ENCODE data around the gene SMIM24. TPM values are rescaled to one million over a fixed set of nuclear protein-coding genes. Genes with fewer than 3 reads are reported as not detected.
"Not testable (repeated sequence)": the region's sequence is repeated elsewhere in the genome, so short reads cannot be mapped to it uniquely, and the experiment has no call there.

SMIM24 gene
- total RNA-seq, 2 experiments from 2014 or later, result 1.6 to 3.8 TPM

DNA sequence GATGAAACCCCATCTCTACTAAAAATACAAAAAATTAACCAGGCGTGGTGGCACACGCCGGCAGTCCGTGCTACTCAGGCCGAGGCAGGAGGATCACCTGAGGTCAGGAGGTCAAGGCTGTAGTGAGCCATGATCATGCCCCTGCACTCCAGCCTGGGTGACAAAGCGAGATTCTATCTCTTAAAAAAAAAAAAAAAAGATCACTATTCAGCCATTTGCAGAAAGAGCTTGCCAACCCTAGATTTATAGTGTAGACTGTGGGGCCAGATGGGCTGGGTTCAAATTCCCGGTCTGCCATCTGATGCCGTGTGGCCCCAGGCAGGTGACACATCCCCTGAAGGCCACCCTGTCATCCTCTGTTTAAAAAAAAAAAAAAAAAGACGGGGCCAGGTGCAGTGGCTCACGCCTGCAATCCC is 28.9 kb downstream of the SMIM24 start:
- intact Hi-C loops (cut with micrococcal nuclease), result no loop called here

GRCh38 chr19:3450796-3451411 is 29.4 kb downstream of the SMIM24 start:
- H3K36me3 Mint-ChIP-seq (ENCODE audit: low read depth), result peaks cover 12% of the 10 kb centered on the region
- no peak for TF ChIP-seq CTCF (IDR thresholded peaks at IDR 0.05)
- ATAC-seq (no peak), DNase-seq (no peak)
- H3K4me3 Mint-ChIP-seq, result no peak overlapping the region
- ChIA-PET CTCF (interaction anchor here (1.3 kb wide), 1 partner anchor 22 kb away, joined by 3 read pairs; no protein-coding TSS in a partner anchor), POLR2A (interaction anchor here (1.9 kb wide), 1 partner anchor 18 kb away, joined by 5 read pairs; no protein-coding TSS in a partner anchor)
- H3K27ac Mint-ChIP-seq, result no peak overlapping the region
- intact Hi-C loops (cut with micrococcal nuclease), result no loop called here
- H3K4me1 Mint-ChIP-seq (ENCODE audit: low read depth), result no peaks in the 10 kb centered on the region
- no peaks in the 10 kb centered on the region for H3K27me3 Mint-ChIP-seq
- no peaks in the 10 kb centered on the region for H3K9me3 Mint-ChIP-seq

More for the DNA sequence above, 28.9 kb downstream of the SMIM24 start:
- ATAC-seq (no peak), DNase-seq (no peak)
- no peaks in the 10 kb centered on the region for H3K9me3 Mint-ChIP-seq
- no peaks in the 10 kb centered on the region for H3K27me3 Mint-ChIP-seq
- TF ChIP-seq CTCF (IDR thresholded peaks at IDR 0.05), result no peak
- no peaks in the 10 kb centered on the region for H3K4me1 Mint-ChIP-seq (ENCODE audit: low read depth)
- ChIA-PET POLR2A (no interaction called here), CTCF (no interaction called here)
- peaks cover 12% of the 10 kb centered on the region for H3K36me3 Mint-ChIP-seq (ENCODE audit: low read depth)
- H3K27ac Mint-ChIP-seq, result no peak overlapping the region
- no peak overlapping the region for H3K4me3 Mint-ChIP-seq

GRCh38 chr19:3448616-3449334 is 31.6 kb downstream of the SMIM24 start:
- H3K4me1 Mint-ChIP-seq (ENCODE audit: low read depth), result peaks cover 1% of the 10 kb centered on the region
- ChIA-PET CTCF (no interaction called here), POLR2A (interaction anchor here (1.9 kb wide), 1 partner anchor 15 kb away, joined by 5 read pairs; no protein-coding TSS in a partner anchor)
- no peak overlapping the region for H3K27ac Mint-ChIP-seq
- H3K9me3 Mint-ChIP-seq, result no peaks in the 10 kb centered on the region
- no peaks in the 10 kb centered on the region for H3K27me3 Mint-ChIP-seq
- H3K36me3 Mint-ChIP-seq (ENCODE audit: low read depth), result peaks cover 11% of the 10 kb centered on the region
- DNase-seq (no peak), ATAC-seq (no peak)
- intact Hi-C loops (cut with micrococcal nuclease), result no loop called here
- TF ChIP-seq CTCF (IDR thresholded peaks at IDR 0.05), result no peak
- H3K4me3 Mint-ChIP-seq, result no peak overlapping the region

GRCh38 chr19:3446657-3447056 is 33.7 kb downstream of the SMIM24 start:
- intact Hi-C loops (cut with micrococcal nuclease); POLR2A ChIA-PET; H3K27me3 Mint-ChIP-seq; H3K4me3 Mint-ChIP-seq; DNase-seq; H3K27ac Mint-ChIP-seq; H3K9me3 Mint-ChIP-seq; H3K36me3 Mint-ChIP-seq (ENCODE audit: low read depth); ATAC-seq; H3K4me1 Mint-ChIP-seq (ENCODE audit: low read depth): not testable (repeated sequence)
- CTCF ChIA-PET, result interaction anchor here (1.1 to 2.0 kb wide), 4 partner anchors 17 to 144 kb away, joined by 3 to 7 read pairs (median 4); no protein-coding TSS in a partner anchor

DNA sequence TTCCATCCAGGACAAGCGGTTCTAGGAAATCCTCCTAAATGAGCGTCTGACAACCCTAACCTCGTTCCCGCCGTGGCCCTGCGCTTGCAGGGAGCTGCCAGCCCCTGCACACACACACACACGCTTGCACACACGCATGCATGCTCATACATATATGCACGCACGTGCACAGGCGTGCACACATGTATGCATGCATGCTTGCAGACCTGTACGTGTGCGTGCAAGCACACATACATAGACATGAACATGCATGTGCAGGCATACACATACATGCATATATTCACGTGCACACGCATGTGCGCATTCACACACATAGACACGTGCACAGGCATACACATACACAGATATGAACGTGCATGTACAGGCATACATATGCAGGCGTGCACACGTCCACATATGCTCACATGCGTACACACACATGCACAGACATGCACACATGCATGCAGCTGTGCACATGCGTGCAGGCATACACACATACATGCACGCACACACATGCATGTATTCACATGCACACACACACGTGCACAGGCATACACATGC is 35.6 kb downstream of the SMIM24 start:
- Mint-ChIP-seq H3K27me3 (no peaks in the 10 kb centered on the region), H3K27ac (no peak overlapping the region), H3K36me3 (ENCODE audit: low read depth) (peaks cover 1% of the 10 kb centered on the region), H3K4me1 (ENCODE audit: low read depth) (peaks cover 6% of the 10 kb centered on the region), H3K4me3 (no peak overlapping the region), H3K9me3 (no peaks in the 10 kb centered on the region)
- DNase-seq (no peak), ATAC-seq (no peak)
- CTCF ChIA-PET, result no interaction called here
- intact Hi-C loops (cut with micrococcal nuclease), result no loop called here
- no peak for TF ChIP-seq CTCF (IDR thresholded peaks at IDR 0.05)
- POLR2A ChIA-PET, result no interaction called here

Measured in activated CD8-positive, alpha-beta T cell treated with anti-CD3 and anti-CD28 coated beads for 36 hours (primary cell).